ENCODE measurements around the gene DCHS1.

DCHS1 gene

DNA sequence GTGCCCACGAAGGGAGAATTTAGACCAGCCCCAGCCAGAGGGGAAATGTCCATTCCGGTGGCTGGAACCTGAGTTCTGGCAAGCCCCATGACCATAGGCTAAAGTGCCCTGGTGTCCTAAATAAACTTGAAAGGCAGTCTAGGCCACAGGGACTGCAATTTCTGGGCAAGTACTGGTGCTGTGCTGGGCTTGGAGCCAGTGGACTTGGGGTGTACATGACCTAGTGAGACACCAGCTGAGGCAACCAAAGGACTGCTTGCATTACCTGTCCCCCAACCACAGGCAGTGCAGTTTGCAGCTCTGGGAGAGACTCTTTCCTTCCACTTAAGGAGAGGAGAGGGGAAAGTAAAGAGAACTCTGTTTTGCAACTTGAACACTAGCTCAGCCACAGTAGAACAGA is 75.9 kb downstream of the DCHS1 start:
- no peak for DNase-seq
- Histone ChIP-seq H3K9me3 (ENCODE audit: severe bottlenecking) (peaks cover 12% of the 10 kb centered on the region), H3K4me3 (ENCODE audit: low read depth, low read length) (no peak overlapping the region), H3K27me3 (ENCODE audit: insufficient read depth, low read depth, severe bottlenecking) (no peaks in the 10 kb centered on the region), H3K27ac (no peak overlapping the region), H3K36me3 (no peaks in the 10 kb centered on the region)
- TF ChIP-seq, protein P1, sequence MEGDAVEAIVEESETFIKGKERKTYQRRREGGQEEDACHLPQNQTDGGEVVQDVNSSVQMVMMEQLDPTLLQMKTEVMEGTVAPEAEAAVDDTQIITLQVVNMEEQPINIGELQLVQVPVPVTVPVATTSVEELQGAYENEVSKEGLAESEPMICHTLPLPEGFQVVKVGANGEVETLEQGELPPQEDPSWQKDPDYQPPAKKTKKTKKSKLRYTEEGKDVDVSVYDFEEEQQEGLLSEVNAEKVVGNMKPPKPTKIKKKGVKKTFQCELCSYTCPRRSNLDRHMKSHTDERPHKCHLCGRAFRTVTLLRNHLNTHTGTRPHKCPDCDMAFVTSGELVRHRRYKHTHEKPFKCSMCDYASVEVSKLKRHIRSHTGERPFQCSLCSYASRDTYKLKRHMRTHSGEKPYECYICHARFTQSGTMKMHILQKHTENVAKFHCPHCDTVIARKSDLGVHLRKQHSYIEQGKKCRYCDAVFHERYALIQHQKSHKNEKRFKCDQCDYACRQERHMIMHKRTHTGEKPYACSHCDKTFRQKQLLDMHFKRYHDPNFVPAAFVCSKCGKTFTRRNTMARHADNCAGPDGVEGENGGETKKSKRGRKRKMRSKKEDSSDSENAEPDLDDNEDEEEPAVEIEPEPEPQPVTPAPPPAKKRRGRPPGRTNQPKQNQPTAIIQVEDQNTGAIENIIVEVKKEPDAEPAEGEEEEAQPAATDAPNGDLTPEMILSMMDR (IDR thresholded peaks at IDR 0.05; ENCODE audit: low read depth, low read length), result no peak

DNA sequence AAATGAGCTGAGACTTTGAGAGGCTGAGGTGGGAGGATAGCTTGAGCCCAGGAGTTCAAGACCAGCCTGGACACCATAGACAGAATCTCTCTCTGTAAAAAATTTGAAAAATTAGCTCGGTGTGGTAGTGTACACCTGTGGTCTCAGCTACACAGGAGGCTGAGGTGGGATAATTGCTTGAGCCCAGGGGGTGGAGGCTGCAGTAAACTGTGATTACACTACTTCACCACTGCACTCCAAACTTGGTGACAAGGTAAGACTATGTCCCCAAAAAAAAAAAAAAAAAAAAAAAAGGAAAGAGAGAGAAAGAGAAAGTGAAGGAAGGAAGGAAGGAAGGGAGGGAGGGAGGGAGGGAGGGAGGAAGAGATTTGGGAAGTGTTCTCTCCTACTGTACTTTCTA is 77.5 kb downstream of the DCHS1 start:
- TF ChIP-seq, protein P1 (IDR thresholded peaks at IDR 0.05; ENCODE audit: low read depth, low read length), result no peak
- no peaks in the 10 kb centered on the region for H3K9me3 ChIP-seq (ENCODE audit: severe bottlenecking)
- DNase-seq, result no peak
- no peaks in the 10 kb centered on the region for H3K27me3 ChIP-seq (ENCODE audit: insufficient read depth, low read depth, severe bottlenecking)
- H3K27ac ChIP-seq, result no peak overlapping the region
- H3K36me3 ChIP-seq, result no peaks in the 10 kb centered on the region
- H3K4me3 ChIP-seq (ENCODE audit: low read depth, low read length), result no peak overlapping the region

DNA sequence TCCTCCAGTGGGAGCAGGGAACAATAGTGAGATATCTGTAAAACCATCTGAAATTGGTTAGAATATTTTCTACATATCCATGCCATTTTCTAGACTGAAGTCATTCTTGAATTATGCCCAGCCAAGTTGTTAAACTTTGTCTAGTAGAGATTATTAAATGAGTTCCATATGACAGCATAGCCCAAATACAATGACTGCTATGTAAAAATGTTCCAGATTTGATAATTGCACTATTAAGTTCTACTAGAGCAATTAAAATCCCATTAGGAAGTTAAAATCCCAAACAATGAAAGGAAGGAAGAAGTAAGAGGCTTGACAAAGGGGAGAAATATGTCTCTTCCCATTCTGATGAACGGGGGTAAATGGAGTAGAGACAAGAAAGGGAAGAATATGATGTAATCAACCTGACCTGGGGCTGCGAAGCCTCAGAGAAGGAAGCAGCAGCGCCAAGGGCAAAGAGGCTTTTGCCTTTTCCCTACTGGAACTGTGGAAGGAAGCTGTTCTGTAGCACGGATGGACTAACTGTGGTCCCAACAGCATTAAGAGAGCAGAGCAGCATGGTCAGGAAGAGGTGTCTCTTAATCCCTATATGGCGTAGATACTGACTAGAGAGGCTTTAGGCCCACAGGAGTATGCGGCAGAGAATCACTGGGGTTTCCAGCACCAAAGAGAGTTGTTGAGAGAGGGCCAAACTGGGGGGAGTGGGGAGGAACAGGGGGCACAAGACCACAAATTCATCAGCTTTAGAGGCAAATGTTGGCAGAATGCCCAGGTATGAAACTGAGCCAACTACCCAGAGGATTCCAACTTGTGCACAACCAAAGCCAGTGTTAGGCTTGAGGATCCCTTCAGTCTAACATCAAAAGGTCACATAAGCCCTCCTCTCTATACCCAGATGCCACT is 78.9 kb downstream of the DCHS1 start:
- TF ChIP-seq, protein P1 (IDR thresholded peaks at IDR 0.05; ENCODE audit: low read depth, low read length), result no peak
- Histone ChIP-seq H3K9me3 (ENCODE audit: severe bottlenecking) (no peaks in the 10 kb centered on the region), H3K27ac (peak overlapping the region; percentile 19), H3K27me3 (ENCODE audit: insufficient read depth, low read depth, severe bottlenecking) (no peaks in the 10 kb centered on the region), H3K4me3 (ENCODE audit: low read depth, low read length) (no peak overlapping the region), H3K36me3 (no peaks in the 10 kb centered on the region)
- no peak for DNase-seq

DNA sequence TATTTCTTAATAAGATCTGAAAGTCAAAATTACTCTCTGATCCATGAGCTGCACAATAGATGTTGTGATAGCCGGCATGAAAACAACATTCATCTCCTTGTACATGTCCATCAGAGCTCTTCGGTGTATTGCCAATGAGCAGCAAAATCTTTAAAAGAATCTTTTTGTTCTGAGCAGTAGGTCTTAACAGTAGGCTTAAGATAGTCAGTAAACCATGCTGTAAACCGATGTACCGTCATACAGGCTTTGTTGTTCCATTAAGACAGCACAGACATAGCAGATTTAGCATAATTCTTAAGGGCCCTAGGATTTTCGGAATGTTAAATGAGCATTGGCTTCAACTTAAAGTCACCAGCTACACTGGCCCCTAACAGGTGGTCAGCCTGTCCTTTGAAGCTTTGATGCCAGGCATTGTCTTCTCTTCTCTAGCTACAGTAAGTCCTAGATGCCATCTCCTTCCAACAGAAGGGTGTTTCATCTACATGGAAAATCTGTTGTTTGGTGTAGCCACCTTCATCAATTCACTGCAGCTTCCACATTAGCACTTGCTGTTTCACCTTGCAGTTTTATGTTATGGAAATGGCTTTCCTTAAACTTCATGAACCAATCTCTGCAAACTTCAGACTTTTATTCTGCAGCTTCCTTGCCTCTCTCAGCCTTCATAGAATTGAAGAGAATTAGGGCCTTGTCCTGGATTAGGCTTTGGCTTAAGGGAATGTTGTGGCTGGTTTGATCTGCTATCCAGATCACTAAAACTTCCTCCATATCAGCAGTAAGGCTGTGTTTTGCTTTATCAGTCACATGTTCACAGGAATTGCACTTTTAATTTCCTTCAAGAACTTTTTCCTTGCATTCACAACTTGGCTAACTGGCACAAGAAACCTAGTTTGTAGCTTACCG is 80.5 kb downstream of the DCHS1 start:
- Histone ChIP-seq H3K36me3 (no peaks in the 10 kb centered on the region), H3K9me3 (ENCODE audit: severe bottlenecking) (no peaks in the 10 kb centered on the region), H3K27me3 (ENCODE audit: insufficient read depth, low read depth, severe bottlenecking) (no peaks in the 10 kb centered on the region), H3K27ac (no peak overlapping the region), H3K4me3 (ENCODE audit: low read depth, low read length) (no peak overlapping the region)
- TF ChIP-seq, protein P1 (IDR thresholded peaks at IDR 0.05; ENCODE audit: low read depth, low read length), result no peak
- DNase-seq, result no peak

DNA sequence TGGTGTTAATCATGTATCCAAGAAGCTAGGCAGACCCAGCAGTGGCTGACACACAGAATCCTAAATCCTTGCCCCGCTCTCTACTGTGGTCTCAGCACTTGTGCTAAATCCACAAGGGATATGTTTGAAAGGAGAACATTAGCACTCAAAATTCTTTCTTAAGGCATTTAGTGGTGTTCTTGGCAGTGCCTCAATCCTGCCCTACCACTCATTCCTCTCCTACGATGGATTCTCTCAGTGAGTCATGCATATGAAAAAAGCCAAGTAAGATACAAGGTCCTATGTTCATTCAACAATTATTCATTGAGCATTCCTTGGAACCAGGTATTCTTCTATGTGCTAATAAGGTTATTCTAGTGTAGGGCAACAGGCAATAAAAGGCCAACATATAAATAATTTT is 83.4 kb downstream of the DCHS1 start:
- TF ChIP-seq, protein P1 (IDR thresholded peaks at IDR 0.05; ENCODE audit: low read depth, low read length), result no peak
- Histone ChIP-seq H3K9me3 (ENCODE audit: severe bottlenecking) (no peaks in the 10 kb centered on the region), H3K4me3 (ENCODE audit: low read depth, low read length) (no peak overlapping the region), H3K36me3 (no peaks in the 10 kb centered on the region), H3K27me3 (ENCODE audit: insufficient read depth, low read depth, severe bottlenecking) (no peaks in the 10 kb centered on the region), H3K27ac (no peak overlapping the region)
- no peak for DNase-seq
